Fibroblast of skin of back (primary cell): ENCODE results near the gene RGL1.

Experiments used
- DNase-seq: peaks from one replicate; pipeline ENCODE4 v3.0.0-alpha.2; 2013

RGL1 gene

GRCh38 chr1:183961132-183961531 is 156.2 kb downstream of the RGL1 start:
- no peak for DNase-seq

GRCh38 chr1:183962903-183963302 is 158.0 kb downstream of the RGL1 start:
- DNase-seq, result no peak

GRCh38 chr1:183965726-183966125 is 160.8 kb downstream of the RGL1 start:
- DNase-seq, result no peak

GRCh38 chr1:183966487-183966886 is 161.6 kb downstream of the RGL1 start:
- DNase-seq, result no peak

GRCh38 chr1:183967914-183968313 is 163.0 kb downstream of the RGL1 start:
- DNase-seq, result no peak

DNA sequence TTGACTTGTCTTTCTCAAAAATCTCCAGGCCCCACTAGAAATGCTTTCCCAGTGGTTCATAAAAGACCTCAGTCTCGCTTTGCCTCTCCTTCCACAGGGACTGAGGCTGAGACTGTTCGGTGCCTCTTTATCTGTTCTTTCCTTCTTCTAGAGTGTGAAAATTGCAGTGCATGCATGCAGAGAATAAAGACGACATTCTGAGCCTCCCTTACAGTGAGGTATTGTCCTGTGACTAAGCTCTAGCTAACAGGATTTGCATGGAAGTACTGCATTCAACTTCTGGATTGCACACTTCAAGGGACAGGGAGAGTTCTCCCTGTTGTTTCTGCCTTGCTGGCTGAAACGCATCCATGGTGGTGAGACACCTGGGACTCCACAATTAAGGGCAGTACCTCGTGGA is 163.5 kb downstream of the RGL1 start:
- DNase-seq, result no peak

- no peak for DNase-seq
Observed at GRCh38 chr1:183970516-183971300, 165.8 kb downstream of the RGL1 start.

GRCh38 chr1:183975651-183976050 is 170.7 kb downstream of the RGL1 start:
- DNase-seq, result no peak

DNA sequence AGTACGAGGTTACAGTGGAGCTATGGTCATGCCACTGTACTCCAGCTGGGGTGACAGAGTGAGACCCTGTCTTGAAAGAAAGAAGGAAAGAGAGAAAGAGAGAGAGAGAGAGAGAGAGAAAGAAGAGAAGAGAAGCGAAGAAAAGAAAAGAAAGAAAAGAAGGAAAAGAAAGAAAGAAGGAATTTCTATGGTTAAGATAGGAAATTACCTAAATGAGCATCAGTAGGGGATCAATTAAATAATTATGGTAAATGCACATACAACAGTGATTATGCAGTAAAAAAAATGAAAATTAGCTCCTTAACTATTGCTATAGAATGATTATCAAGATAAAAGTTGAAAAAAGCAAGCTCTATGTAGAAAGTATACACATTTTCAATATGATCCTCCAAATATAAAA is 172.8 kb downstream of the RGL1 start:
- no peak for DNase-seq
